Natural killer cell (primary cell): Measurements from ENCODE around the gene CCDC186. TPM values are rescaled to one million over a fixed set of nuclear protein-coding genes. Genes with fewer than 3 reads are reported as not detected.

Experiments used
- ATAC-seq, 3 donors: fragments of 150-1000 bp in 2 of 3; fragments of 200-7000 bp in 1 of 3; cut with Tn5 transposase; 1 replicate in 1 of 3; 2 replicates in 2 of 3; pipeline ENCODE4 v1.10.0; 2021; ENCODE audit warnings: mild to moderate bottlenecking in 2 of 3, moderate library complexity in 2 of 3
- DNase-seq, 2 donors: peaks; one replicate each; pipeline versions ENCODE4 v3.0.0 to v3.0.0-alpha.2; 2013 to 2021; ENCODE audit warnings: mixed read lengths in 1 of 2
- H3K27ac ChIP-seq: one replicate; pipeline ENCODE4 v1.5.1; 2013; ENCODE audit warnings: mild to moderate bottlenecking, low read length
- H3K27me3 ChIP-seq: one replicate; pipeline ENCODE4 v1.6.1; 2013; ENCODE audit warnings: low read length; ENCODE audit not compliant: control insufficient read depth, insufficient read depth
- H3K36me3 ChIP-seq: one replicate; pipeline ENCODE4 v1.6.1; 2013; ENCODE audit warnings: low read length; ENCODE audit not compliant: control insufficient read depth, insufficient read depth
- H3K4me1 ChIP-seq: one replicate; pipeline ENCODE4 v1.6.1; 2013; ENCODE audit warnings: low read length; ENCODE audit not compliant: control insufficient read depth, insufficient read depth
- H3K4me3 ChIP-seq: one replicate; pipeline ENCODE4 v1.5.1; 2013; ENCODE audit warnings: low read length
- H3K9me3 ChIP-seq: one replicate; pipeline ENCODE4 v1.6.1; 2013; ENCODE audit warnings: low read length; ENCODE audit not compliant: control insufficient read depth, insufficient read depth
- H3K27ac Mint-ChIP-seq, 2 donors: one replicate each; pipeline ENCODE4 v1.8.0; 2022; ENCODE audit warnings: mild to moderate bottlenecking in 2 of 2, mixed read lengths in 2 of 2, moderate library complexity in 1 of 2
- H3K27me3 Mint-ChIP-seq, 2 donors: one replicate each; pipeline ENCODE4 v1.8.0; 2022; ENCODE audit warnings: low read depth in 2 of 2, mixed read lengths in 2 of 2
- H3K36me3 Mint-ChIP-seq: one replicate; pipeline ENCODE4 v1.8.0; 2022; ENCODE audit warnings: mixed read lengths
- H3K4me1 Mint-ChIP-seq, 2 donors: one replicate each; pipeline ENCODE4 v1.8.0; 2022; ENCODE audit warnings: mixed read lengths in 2 of 2
- H3K4me3 Mint-ChIP-seq: one replicate; pipeline ENCODE4 v1.8.0; 2022; ENCODE audit warnings: mild to moderate bottlenecking, moderate library complexity, mixed read lengths
- H3K9me3 Mint-ChIP-seq, 2 donors: one replicate each; pipeline ENCODE4 v1.8.0; 2022; ENCODE audit warnings: mixed read lengths in 2 of 2
- CTCF ChIP-seq: fragments of 200-600 bp; IDR thresholded peaks from one replicate; pipeline ENCODE4 v1.8.0; 2022; ENCODE audit warnings: antibody characterized with exemption
- WGBS: methylation state at CpG from one replicate; pipeline ENCODE4 v1.1.7; 2013; ENCODE audit warnings: missing lambda C conversion rate; ENCODE audit not compliant: insufficient coverage; 5-methylcytosine and 5-hydroxymethylcytosine counted together
- intact Hi-C: fragments of 100-400 bp; cut with micrococcal nuclease; formaldehyde crosslinking; loops from one replicate; pipeline ENCODE4 v1.14.2; 2022
- total RNA-seq, 4 donors: library from RNA; stranded (reverse); fragments of 120-200 nt in 1 of 4; gene quantifications; one replicate each; pipeline versions ENCODE4 v1.2.3 to v1.2.4, GENCODE V29; 2013 to 2022

CCDC186 gene
- total RNA-seq, 3 donors from 2014 or later (not counting 1 experiment from before 2014, with no cell fraction given) = 51.1 to 66.9 (median 54.0) TPM

GRCh38 chr10:114121031-114121430 is 53.0 kb downstream of the CCDC186 start:
- H3K36me3 Mint-ChIP-seq = peaks cover 17% of the 10 kb centered on the region
- no peak for ATAC-seq
- H3K4me1 Mint-ChIP-seq = no peaks in the 10 kb centered on the region
- no peaks in the 10 kb centered on the region for H3K9me3 ChIP-seq
- intact Hi-C loops = no loop called here
- no peak overlapping the region for H3K4me3 ChIP-seq
- no peak overlapping the region for H3K27ac Mint-ChIP-seq
- no peak overlapping the region for H3K4me3 Mint-ChIP-seq
- no peaks in the 10 kb centered on the region for H3K4me1 ChIP-seq
- no peaks in the 10 kb centered on the region for H3K27me3 ChIP-seq
- H3K27me3 Mint-ChIP-seq = no peaks in the 10 kb centered on the region
- H3K36me3 ChIP-seq = peaks cover 29% of the 10 kb centered on the region
- WGBS = no CpG with 5 or more reads among the region's 1 CpG
- TF ChIP-seq CTCF = no peak
- no peak for DNase-seq
- H3K27ac ChIP-seq = no peak overlapping the region
- H3K9me3 Mint-ChIP-seq = no peaks in the 10 kb centered on the region

- DNase-seq = no peak
- no peak overlapping the region for H3K27ac Mint-ChIP-seq
- 96% methylated on average over 2 of the region's 2 CpGs for whole genome bisulfite sequencing
- Histone ChIP-seq H3K4me3 (no peak overlapping the region), H3K9me3 (no peaks in the 10 kb centered on the region), H3K27me3 (no peaks in the 10 kb centered on the region), H3K36me3 (peaks cover 11% of the 10 kb centered on the region), H3K27ac (no peak overlapping the region), H3K4me1 (no peaks in the 10 kb centered on the region)
- intact Hi-C loops = no loop called here
- no peaks in the 10 kb centered on the region for H3K4me1 Mint-ChIP-seq
- peaks cover 7% of the 10 kb centered on the region for H3K36me3 Mint-ChIP-seq
- no peak for ATAC-seq
- no peak overlapping the region for H3K4me3 Mint-ChIP-seq
- TF ChIP-seq CTCF = no peak
- H3K27me3 Mint-ChIP-seq = peaks cover 0 to 10% of the 10 kb centered on the region in 2 donors
- H3K9me3 Mint-ChIP-seq = no peaks in the 10 kb centered on the region
These were observed 55.5 kb downstream of the CCDC186 start for GRCh38 chr10:114118514-114118913.

- no peak for TF ChIP-seq CTCF
- H3K9me3 Mint-ChIP-seq = no peaks in the 10 kb centered on the region
- no peaks in the 10 kb centered on the region for H3K4me1 Mint-ChIP-seq
- no peak overlapping the region for H3K27ac ChIP-seq
- intact Hi-C loops = no loop called here
- no peaks in the 10 kb centered on the region for H3K9me3 ChIP-seq
- DNase-seq = no peak
- H3K36me3 Mint-ChIP-seq = peaks cover 7% of the 10 kb centered on the region
- no peak for ATAC-seq
- H3K36me3 ChIP-seq = peaks cover 5% of the 10 kb centered on the region
- no peak overlapping the region for H3K27ac Mint-ChIP-seq
- H3K4me1 ChIP-seq = no peaks in the 10 kb centered on the region
- 96% methylated on average over 2 of the region's 2 CpGs for WGBS
- no peaks in the 10 kb centered on the region for H3K27me3 ChIP-seq
- H3K4me3 ChIP-seq = no peak overlapping the region
- H3K27me3 Mint-ChIP-seq = peaks cover 0 to 10% of the 10 kb centered on the region in 2 donors
- no peak overlapping the region for H3K4me3 Mint-ChIP-seq
These were observed 56.3 kb downstream of the CCDC186 start for GRCh38 chr10:114117728-114118127.

GRCh38 chr10:114115661-114116445 is 58.1 kb downstream of the CCDC186 start:
- H3K36me3 Mint-ChIP-seq = peaks cover 7% of the 10 kb centered on the region
- no peaks in the 10 kb centered on the region for H3K4me1 Mint-ChIP-seq
- H3K27ac Mint-ChIP-seq = no peak overlapping the region
- H3K9me3 Mint-ChIP-seq = no peaks in the 10 kb centered on the region
- no peaks in the 10 kb centered on the region for H3K27me3 ChIP-seq
- DNase-seq = no peak
- ATAC-seq = no peak
- no peak overlapping the region for H3K27ac ChIP-seq
- peaks cover 0 to 10% of the 10 kb centered on the region in 2 donors for H3K27me3 Mint-ChIP-seq
- intact Hi-C loops = no loop called here
- no peaks in the 10 kb centered on the region for H3K9me3 ChIP-seq
- no peak overlapping the region for H3K4me3 Mint-ChIP-seq
- peaks cover 2% of the 10 kb centered on the region for H3K36me3 ChIP-seq
- no peaks in the 10 kb centered on the region for H3K4me1 ChIP-seq
- no peak overlapping the region for H3K4me3 ChIP-seq
- WGBS = 84% methylated on average over 7 of the region's 8 CpGs
- no peak for TF ChIP-seq CTCF
